MV-4-11 (cell line): ENCODE measurements around the gene ZNF784.

Experiments used
- DNase-seq: peaks from one replicate; lab custom pipeline; 2025; lab: John Stamatoyannopoulos, UW

Gene ZNF784, protein sequence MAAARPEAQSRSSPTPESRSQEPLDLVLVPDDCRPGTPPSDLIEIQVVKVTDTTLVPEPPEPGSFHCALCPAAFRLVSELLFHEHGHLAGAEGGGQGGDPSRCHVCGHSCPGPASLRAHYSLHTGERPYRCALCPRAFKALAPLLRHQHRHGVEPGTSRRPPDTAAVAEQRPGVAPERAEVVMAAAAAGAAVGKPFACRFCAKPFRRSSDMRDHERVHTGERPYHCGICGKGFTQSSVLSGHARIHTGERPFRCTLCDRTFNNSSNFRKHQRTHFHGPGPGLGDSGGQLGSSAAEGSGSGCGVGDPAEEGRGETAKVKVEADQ

GRCh38 chr19:55624109-55625003, at the start of gene ZNF784:
Gene ZNF784 (minus strand): TSS chr19:55624566. CDS start chr19:55624561, 5 bp downstream.
- DNase-seq: peak; percentile 89

DNA sequence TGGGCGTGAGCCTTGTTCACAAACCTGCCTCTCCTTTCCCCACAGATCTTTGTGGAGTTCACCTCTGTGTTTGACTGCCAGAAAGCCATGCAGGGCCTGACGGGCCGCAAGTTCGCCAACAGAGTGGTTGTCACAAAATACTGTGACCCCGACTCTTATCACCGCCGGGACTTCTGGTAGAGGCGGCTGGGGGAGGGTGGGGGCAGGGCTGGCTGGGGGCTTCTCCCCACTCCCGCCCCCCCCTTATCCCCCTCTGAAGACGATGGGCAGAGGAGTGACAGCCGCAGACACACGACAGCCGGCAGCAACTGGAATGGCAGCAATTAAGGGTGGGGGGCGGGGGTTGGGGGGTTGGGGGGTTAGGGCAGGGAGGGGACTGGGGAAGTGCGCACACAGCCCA, 49.5 kb upstream of the ZNF784 start:
- no peak for DNase-seq

- no peak for DNase-seq
Observed at GRCh38 chr19:55673465-55673864, 49.1 kb upstream of the ZNF784 start.

DNA sequence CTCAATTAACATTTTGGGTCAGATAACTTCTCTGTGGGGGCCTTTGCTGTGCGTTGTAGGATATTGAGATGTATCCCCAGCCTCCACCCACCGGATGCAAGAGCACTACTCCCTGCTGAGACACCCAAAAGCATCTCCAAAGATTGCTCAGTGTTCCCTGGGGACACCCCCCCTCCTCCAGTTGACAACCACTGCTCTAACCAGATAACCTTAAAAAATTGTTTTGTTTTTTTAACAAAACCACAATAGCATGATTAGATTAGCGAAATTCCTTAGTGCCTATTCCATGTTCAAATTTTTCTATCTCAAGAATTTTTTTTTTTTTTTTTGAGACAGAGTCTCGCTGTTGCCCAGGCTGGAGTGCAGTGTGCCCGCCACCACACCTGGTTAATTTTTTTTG, 48.1 kb upstream of the ZNF784 start:
- no peak for DNase-seq

GRCh38 chr19:55671054-55671378, 46.6 kb upstream of the ZNF784 start:
- DNase-seq: no peak

DNA sequence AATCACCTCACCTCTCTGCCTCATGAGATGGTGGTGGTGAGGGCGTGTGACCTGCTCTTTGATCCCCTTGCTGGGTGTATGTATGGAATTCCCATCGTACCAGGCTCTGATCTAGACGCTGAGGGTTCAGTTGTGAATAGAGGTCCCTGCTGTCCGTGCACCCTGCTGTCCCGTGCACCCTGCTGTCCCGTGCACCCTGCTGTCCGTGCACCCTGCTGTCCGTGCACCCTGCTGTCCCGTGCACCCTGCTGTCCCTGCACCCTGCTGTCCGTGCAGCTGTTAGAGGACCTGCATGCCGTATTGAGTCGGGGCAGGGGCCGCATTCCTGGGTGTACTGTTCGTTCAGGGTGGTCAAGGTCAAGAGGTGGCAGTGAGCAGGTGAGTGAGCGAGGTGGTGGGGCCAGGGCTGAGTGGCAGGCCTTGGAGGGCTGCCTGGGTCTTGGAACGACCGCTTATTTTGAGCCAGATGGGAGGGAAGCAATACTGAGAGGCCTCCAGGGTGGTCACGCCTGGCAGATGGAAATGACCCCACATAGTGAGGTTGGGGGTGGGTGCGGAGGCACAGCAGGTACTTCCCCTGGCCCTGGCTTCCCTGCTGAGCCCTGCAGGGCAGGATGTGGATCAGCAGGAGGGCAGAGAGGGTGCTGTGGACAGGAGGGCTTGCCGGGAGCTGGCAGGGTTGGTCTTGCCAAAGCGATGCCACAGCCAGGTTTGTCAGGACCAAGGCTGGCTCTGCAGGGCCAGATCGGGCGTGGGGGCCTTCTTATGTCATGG, 46.1 kb upstream of the ZNF784 start:
- no peak for DNase-seq

DNA sequence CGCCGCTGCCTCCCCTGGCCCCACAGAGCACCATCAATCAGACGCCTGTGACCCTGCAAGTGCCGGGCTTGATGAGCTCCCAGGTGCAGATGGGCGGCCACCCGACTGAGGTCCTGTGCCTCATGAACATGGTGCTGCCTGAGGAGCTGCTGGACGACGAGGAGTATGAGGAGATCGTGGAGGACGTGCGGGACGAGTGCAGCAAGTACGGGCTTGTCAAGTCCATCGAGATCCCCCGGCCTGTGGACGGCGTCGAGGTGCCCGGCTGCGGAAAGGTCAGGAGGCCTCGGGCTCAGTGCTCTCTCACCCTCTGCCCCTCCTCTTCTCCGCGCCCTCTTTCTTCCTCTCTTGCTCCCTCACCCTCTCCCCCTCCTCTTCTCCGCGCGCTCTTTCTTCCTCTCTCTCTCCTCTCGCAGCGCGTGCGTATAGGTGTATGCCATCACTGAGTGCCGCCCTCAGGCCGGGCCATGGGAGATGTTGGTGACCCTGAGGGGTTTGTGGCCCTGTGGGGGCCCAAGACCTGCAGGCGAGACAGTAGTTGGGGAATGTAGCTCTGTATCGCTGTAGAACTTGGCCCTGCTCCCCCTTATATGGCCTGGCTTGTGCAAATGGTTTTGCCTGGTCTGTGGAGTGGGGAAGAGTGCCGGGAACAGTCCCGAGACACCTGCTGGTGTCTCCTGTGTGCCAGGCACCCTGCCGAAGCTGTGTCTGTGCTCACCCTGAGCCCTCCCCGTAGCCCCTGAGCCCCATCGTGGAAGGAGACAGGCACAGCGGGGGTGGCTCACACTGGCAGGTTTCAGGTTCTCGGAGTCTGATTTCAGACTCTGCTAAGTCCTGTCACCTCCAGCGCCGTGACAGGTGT, 45.3 kb upstream of the ZNF784 start:
- no peak for DNase-seq

GRCh38 chr19:55668603-55669348, 44.4 kb upstream of the ZNF784 start:
- no peak for DNase-seq

DNA sequence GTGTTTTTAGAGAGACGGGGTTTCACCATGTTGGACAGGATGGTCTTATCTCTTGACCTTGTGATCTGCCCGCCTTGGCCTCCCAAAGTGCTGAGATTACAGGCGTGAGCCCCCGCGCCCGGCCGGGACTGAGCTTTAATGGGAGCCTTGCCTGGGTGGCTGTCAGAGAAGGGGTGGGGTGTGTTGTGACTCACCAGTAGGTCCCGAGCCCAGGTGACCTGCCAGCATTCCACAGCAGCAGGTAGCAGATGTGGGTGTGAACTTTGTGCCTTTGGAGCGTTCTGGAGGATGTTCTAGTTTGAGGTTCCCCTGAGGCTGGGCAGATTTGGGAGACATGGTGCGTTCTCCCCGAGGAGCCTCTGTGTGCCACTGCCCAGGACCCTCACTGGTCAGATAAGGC, 43.6 kb upstream of the ZNF784 start:
- DNase-seq: no peak

GRCh38 chr19:55667511-55667910, 43.1 kb upstream of the ZNF784 start:
- no peak for DNase-seq

GRCh38 chr19:55667006-55667381, 42.6 kb upstream of the ZNF784 start:
- no peak for DNase-seq

DNA sequence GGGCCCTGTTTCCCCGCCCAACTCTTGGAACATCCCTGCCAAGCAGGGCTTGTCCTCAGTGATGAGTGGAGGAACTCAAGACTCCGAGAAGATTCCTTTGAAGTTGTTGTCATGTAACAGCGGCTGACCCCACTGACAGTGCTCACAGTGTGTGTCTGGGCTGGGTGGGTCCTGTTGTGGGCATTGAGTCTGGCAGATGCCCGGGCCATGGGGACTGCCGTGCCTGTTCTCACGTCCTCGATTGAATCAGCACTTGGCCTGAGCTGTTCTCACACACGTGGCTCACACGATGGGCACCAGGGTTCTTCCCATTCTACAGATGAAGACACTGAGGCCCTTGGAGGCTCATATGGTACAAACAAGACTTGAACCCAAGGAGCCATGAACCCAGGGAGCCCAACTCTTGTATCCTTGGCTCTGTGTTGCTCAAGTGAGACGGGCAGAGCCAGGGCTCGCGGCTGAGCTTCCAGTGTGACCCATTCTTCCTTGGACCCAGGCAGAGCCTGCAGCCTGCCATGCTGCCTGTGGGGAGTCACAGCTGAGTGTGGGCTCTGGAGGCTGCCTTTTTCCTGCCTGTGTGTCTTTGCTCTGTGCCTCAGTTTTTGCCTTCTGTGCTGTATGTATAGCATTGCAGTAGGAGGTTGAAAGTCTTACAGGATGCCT, 42.1 kb upstream of the ZNF784 start:
- no peak for DNase-seq

DNA sequence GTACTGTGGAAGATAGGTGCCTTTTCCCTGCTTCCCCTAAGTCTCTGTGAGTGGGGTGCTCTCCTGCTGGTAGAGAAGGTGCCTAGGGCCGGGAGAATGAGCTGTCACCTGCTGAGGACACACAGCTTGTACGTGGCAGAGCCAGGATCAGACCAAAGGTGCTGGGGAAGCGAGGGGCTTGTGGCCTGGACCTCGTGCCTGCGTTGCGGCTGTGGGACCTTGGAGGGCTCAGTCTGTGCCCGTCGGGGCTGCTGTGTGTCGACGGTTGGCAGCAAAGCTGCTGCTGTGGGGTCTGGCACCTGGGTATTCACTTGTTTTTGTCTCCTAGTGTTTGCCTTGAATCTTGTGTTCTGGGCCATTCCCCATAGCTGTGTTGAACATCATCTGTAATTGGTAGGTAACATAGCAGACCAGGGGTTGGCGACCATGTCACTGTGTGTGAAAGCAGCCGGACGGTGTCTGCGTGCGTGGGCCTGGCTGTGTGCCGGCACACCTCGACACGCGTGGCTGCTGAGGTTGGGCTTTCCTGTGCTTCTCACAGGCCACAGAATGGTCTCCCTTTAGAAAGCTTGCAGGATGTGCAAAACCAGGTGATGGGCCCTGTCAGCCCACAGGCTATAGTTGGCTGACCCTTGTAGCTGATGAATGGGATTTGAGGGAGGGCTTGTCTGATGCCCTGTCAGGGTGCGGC, 39.6 kb upstream of the ZNF784 start:
- no peak for DNase-seq

DNA sequence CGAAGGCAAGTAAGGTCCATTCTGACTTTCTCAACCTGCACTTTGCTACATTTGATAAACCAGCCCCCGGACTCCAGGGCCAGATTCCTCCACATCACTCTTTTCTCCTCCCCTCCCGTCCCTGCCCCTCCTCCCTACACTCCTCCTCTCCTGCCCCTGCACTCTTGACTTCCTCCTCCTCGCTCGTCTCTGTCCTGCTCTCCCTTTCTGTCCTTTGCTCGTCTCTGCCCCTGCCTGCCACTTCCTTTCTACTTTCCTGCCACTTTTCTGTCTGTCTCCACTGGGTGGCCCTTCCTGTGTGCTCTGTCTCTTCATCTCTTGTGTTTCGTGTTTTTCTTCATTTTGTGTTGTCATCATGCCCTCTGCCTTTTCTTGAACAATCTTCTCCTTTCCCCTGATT, 37.5 kb upstream of the ZNF784 start:
- peak; percentile 26 for DNase-seq

DNA sequence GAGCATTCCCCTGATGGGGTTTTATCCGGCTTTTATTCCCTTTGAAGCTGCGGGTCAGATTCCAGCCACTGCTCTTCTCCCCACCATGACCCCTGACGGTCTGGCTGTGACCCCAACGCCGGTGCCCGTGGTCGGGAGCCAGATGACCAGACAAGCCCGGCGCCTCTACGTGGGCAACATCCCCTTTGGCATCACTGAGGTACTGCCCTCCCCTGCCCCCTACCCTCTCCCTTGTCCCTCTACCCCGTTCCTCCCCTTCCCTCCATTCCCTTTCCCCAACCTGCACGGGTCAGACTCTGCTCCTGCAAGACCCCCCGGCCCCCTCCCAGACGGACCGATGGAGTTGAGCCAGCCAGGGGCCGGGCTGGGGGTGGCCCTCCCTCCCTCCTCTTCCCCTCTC, 36.6 kb upstream of the ZNF784 start:
- DNase-seq: no peak

DNA sequence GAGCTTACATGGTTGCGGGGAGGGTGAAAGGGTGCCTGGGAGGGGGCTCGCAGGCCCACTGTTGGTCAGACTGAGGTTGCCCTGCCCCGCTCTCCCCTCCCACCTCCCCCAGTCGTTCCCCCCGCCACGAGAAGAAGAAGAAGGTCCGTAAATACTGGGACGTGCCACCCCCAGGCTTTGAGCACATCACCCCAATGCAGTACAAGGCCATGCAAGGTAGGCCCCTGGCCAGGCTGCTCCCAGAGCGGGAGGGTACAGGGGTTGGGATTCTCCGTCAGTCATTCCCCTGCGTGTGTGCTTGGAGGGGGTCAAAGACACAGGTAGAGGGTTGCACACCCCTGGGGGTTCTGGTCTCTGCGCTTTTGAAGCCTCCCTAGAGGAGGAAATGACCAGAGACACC, 36.0 kb upstream of the ZNF784 start:
- DNase-seq: no peak

GRCh38 chr19:55659822-55660221, 35.5 kb upstream of the ZNF784 start:
- DNase-seq: no peak

DNA sequence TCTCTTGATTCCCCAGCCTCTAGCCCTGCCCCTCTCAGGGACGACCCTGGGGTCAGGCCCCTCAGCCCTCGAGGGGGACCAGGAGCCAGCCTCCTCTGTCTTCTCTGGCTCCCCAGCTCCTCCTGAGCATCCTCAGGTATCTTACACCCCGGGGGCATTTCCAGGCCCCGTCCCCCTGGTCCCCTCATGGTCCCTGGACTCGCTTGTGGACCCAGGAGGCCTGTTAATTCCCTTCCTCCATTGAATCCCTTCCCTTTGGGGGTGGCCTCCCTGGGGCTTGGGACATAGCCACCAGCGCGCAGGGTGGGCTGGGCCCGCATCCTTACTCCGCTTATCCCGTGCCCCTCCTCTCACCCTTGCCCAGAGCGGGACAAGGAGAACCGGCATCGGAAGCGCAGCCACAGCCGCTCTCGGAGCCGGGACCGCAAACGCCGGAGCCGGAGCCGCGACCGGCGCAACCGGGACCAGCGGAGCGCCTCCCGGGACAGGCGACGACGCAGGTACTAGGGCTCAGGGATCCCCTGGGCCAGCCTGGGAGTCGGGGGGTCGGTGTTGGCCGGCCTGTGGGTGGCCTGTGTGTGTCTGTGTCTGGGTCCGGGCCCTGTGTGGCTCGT, 34.6 kb upstream of the ZNF784 start:
- DNase-seq: no peak

- no peak for DNase-seq
Observed at GRCh38 chr19:55656988-55657747, 32.8 kb upstream of the ZNF784 start.
